ENCODE results near the gene SULT4A1.

GRCh38 chr22:43861529-43861928 is 784 bp downstream of the SULT4A1 start:
- no peak for TF ChIP-seq CTCF (IDR thresholded peaks at IDR 0.05)
- no peak for TF ChIP-seq POLR2A (IDR thresholded peaks at IDR 0.05)

Data from body of pancreas (tissue), 4 donors.